ENCODE results near the gene AADAC.

GRCh38 chr3:151766454-151766853, 47.5 kb upstream of the AADAC start:
- TF ChIP-seq CTCF (IDR thresholded peaks at IDR 0.05) (no peak), POLR2A (IDR thresholded peaks at IDR 0.05) (no peak)

All from lower leg skin (tissue), 3 donors.